ENCODE results near the gene HOOK2. TPM values are rescaled to one million over a fixed set of nuclear protein-coding genes. Genes with fewer than 3 reads are reported as not detected.

Gene HOOK2, protein sequence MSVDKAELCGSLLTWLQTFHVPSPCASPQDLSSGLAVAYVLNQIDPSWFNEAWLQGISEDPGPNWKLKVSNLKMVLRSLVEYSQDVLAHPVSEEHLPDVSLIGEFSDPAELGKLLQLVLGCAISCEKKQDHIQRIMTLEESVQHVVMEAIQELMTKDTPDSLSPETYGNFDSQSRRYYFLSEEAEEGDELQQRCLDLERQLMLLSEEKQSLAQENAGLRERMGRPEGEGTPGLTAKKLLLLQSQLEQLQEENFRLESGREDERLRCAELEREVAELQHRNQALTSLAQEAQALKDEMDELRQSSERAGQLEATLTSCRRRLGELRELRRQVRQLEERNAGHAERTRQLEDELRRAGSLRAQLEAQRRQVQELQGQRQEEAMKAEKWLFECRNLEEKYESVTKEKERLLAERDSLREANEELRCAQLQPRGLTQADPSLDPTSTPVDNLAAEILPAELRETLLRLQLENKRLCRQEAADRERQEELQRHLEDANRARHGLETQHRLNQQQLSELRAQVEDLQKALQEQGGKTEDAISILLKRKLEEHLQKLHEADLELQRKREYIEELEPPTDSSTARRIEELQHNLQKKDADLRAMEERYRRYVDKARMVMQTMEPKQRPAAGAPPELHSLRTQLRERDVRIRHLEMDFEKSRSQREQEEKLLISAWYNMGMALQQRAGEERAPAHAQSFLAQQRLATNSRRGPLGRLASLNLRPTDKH
- 22.6 TPM for total RNA-seq

DNA sequence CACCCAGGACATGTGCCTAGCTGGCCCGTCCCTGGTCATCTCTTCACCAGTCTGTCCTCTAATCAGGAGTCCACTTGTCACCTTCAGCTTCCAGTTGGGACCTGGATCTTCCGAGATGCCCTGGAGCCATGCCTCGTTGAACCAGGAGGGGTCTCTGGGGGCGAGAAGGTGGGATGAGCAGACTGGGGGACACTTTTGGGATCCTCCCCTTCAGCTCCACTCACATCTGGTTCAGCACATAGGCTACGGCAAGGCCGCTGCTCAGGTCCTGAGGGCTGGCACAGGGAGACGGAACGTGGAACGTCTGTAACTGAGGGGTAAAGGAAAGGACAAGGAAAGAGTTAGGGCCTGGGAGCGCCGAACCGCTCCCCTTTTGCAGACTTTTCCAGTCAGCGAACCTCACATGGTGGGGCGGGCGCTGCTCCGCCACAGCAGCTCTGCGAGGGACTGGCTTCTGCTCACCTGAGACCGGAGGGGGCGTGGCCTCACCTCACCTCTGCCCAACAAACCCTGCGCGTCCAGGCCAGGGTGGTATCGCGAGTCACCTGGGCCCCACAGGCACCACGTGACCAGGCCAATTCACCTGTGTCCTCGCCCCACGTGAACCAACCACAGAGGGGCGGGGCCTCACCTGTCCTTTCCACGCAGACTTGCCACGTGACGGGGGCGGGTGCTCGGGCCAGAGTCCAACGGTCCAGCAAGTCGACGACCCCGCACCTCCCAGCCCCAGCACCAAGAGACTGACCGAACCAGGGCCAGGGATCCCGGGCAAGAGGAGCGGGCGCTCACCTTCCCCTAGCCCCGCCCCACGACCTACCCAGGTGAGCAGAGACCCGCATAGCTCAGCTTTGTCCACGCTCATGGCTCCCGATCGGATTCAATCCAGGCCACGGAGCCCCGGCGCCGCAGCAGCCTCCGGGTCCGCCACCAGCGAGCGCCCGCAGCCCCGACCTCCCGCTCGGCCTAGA, at the start of gene HOOK2:
Gene HOOK2, minus strand, starts transcription at position 965 of the 968 bp plus-strand sequence. Its CDS starts 103 bp downstream, at position 862.

GRCh38 chr19:12806242-12807081, 31.1 kb upstream of the HOOK2 start, which contains the start of gene RNASEH2A:
RNASEH2A (plus strand) TSS chr19:12806584; CDS start chr19:12806674, 90 bp downstream.

GRCh38 chr19:12801466-12802266, 26.3 kb upstream of the HOOK2 start, which contains the start of the genes PRDX2 and THSD8:
PRDX2 (minus strand) TSS chr19:12801800; CDS start chr19:12801261, 539 bp downstream.
THSD8 (plus strand) TSS chr19:12802069; CDS start chr19:12802072, 3 bp downstream.

DNA sequence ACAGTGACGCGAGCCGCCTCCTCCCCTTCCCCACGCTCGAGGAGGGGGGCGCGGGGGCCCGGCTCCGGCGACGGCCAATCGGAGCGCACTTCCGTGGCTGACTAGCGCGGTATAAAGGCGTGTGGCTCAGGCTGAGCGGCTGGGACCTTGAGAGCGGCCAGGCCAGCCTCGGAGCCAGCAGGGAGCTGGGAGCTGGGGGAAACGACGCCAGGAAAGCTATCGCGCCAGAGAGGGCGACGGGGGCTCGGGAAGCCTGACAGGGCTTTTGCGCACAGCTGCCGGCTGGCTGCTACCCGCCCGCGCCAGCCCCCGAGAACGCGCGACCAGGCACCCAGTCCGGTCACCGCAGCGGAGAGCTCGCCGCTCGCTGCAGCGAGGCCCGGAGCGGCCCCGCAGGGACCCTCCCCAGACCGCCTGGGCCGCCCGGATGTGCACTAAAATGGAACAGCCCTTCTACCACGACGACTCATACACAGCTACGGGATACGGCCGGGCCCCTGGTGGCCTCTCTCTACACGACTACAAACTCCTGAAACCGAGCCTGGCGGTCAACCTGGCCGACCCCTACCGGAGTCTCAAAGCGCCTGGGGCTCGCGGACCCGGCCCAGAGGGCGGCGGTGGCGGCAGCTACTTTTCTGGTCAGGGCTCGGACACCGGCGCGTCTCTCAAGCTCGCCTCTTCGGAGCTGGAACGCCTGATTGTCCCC, 16.1 kb upstream of the HOOK2 start, which contains the start of gene JUNB:
Gene JUNB, plus strand, starts transcription at position 142 of the 706 bp plus-strand sequence. Its CDS starts 286 bp downstream, at position 428.

DNA sequence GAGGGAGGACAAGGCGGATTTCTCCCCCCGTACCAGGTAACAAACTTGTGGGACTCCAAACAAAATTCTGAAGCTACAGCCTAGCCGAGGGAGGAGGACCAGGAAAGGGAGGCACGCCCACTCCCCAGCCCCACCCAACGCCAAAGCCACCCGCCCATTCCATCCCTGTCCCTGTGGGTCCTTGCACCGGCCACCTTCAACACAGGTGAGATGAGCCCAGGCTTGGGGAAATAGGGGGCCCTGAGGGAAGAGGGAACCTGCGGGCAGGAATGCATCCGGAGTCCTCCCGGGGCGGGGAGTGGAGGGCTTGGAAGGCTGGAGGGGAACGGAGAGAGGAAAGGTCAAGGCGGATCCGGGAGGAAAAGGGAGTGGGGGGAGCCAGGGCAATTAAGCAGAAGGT, 23.7 kb downstream of the HOOK2 start, which contains the start of gene BEST2:
Gene BEST2, plus strand, starts transcription at position 157 of the 400 bp plus-strand sequence. CDS start 802 bp downstream, outside the sequence.

DNA sequence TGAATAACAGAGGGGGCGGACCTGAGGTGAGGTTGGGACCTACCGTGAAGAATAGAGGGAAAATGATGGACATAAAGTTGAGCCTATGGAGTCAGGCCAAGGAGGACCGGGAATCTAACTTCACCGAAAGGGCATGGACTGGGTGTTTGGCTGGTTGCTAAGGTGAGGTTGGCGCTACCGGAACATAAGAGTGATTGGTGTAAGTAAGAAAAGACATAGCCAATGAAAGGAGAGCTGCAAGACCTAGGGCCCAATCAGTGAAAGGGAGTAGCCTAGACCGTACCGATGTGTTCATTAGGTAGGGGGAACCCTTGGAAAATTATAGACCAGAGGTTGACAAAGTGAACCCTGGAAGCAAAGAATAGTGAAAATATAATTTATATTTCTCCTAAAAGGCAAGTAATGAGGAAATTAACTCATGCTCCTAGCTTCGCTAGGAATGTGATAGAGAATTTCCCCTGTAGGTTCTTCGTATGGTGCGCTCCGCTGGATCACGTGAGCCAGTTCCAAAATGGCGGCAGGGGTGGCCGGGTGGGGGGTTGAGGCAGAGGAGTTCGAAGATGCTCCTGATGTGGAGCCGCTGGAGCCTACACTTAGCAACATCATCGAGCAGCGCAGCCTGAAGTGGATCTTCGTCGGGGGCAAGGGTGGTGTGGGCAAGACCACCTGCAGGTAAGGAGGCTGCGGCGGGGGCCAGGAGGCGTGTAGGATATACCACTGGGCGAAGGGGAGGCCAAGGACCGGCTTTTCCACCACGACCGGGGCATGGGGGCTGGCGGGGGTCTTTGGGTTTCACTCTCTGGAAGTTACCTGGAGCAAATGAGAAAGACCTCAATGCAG, 38.1 kb downstream of the HOOK2 start, which contains the start of gene GET3:
Gene GET3, plus strand, starts transcription at position 503 of the 840 bp plus-strand sequence. Its CDS starts 9 bp downstream, at position 512.

GRCh38 chr19:12723641-12724426, 51.5 kb downstream of the HOOK2 start, which contains the start of gene TNPO2:
TNPO2 (minus strand) TSS chr19:12723932; CDS start chr19:12720977, 2,955 bp downstream.

Small RNAs within 50 kb of the gene (small RNA-seq; reads per million reads assigned to genes)
- not detected for gene MIR5684

Other genes starting within 250 kb of the HOOK2 start
- gene ZNF564, start 224.1 kb downstream of the HOOK2 start, total RNA-seq = 29.1 TPM
- gene ZNF490, start 164.7 kb downstream of the HOOK2 start, total RNA-seq = 12.0 TPM
- 24.9 TPM for gene ZNF791, start 164.6 kb downstream of the HOOK2 start, total RNA-seq
- 18.5 TPM for gene MAN2B1, start 108.8 kb downstream of the HOOK2 start, total RNA-seq
- gene WDR83, start 108.7 kb downstream of the HOOK2 start, total RNA-seq = 12.9 TPM
- 63.2 TPM for gene DHPS, start 93.7 kb downstream of the HOOK2 start, total RNA-seq
- gene GNG14, start 87.6 kb downstream of the HOOK2 start, total RNA-seq = not detected
- 13.6 TPM for gene FBXW9, start 78.9 kb downstream of the HOOK2 start, total RNA-seq
- 137 TPM for gene TNPO2, start 51.6 kb downstream of the HOOK2 start, total RNA-seq
- gene TRIR, start 40.9 kb downstream of the HOOK2 start, total RNA-seq = 123 TPM
- gene GET3, start 38.1 kb downstream of the HOOK2 start, total RNA-seq = 71.5 TPM
- not detected for gene BEST2, start 23.8 kb downstream of the HOOK2 start, total RNA-seq
- gene JUNB, start 15.9 kb upstream of the HOOK2 start, total RNA-seq = 21.7 TPM
- 290 TPM for gene PRDX2, start 26.2 kb upstream of the HOOK2 start, total RNA-seq
- gene THSD8, start 26.5 kb upstream of the HOOK2 start, total RNA-seq = not detected
- 11.3 TPM for gene RNASEH2A, start 31.0 kb upstream of the HOOK2 start, total RNA-seq
- 1.8 TPM for gene RTBDN, start 59.0 kb upstream of the HOOK2 start, total RNA-seq
- gene MAST1, start 63.0 kb upstream of the HOOK2 start, total RNA-seq = 71.0 TPM
- gene DNASE2, start 105.9 kb upstream of the HOOK2 start, total RNA-seq = 7.8 TPM
- gene KLF1, start 111.6 kb upstream of the HOOK2 start, total RNA-seq = 0.69 TPM
- 21.9 TPM for gene GCDH, start 115.6 kb upstream of the HOOK2 start, total RNA-seq
- gene SYCE2, start 143.7 kb upstream of the HOOK2 start, total RNA-seq = not detected
- 64.8 TPM for gene FARSA, start 158.2 kb upstream of the HOOK2 start, total RNA-seq
- gene CALR, start 163.1 kb upstream of the HOOK2 start, total RNA-seq = 382 TPM
- 33.2 TPM for gene RAD23A, start 170.3 kb upstream of the HOOK2 start, total RNA-seq
- gene GADD45GIP1, start 181.7 kb upstream of the HOOK2 start, total RNA-seq = 19.6 TPM
- not detected for gene DAND5, start 194.0 kb upstream of the HOOK2 start, total RNA-seq
- 27.9 TPM for gene NFIX, start 219.9 kb upstream of the HOOK2 start, total RNA-seq